ENCODE data around the gene RSL1D1. TPM values are rescaled to one million over a fixed set of nuclear protein-coding genes. Genes with fewer than 3 reads are reported as not detected.
A peak's percentile ranks its signal among the peaks of the same experiment; 100 is the strongest.

RSL1D1 gene
- total RNA-seq, 1 donor from 2014 or later: 89.6 TPM

DNA sequence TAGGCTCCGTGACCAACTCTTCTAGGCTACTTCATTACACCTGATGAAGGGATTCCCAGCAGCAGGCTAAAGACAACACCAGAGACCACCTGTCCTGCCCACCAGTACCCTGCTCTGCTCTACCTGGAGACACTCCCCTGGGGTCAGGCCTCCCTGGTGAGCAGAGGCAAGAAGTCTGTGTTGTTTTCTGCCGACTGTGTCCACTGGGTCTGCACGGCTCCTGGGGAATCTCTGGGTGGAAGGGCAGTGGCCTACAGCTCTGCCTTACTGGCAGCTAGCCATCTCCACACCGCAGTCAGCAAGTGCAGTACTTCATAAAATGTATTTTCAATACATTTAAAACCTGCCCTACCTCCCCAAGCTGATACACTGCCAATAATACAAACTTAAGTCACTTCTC, 6.8 kb downstream of the RSL1D1 start:
- no peaks in the 10 kb centered on the region for H3K27me3 Mint-ChIP-seq (ENCODE audit: low read depth)
- H3K4me1 Mint-ChIP-seq (ENCODE audit: low read depth): peaks cover 6% of the 10 kb centered on the region
- H3K27ac Mint-ChIP-seq (ENCODE audit: unreplicated experiment): no peak overlapping the region
- TF ChIP-seq, protein P1, sequence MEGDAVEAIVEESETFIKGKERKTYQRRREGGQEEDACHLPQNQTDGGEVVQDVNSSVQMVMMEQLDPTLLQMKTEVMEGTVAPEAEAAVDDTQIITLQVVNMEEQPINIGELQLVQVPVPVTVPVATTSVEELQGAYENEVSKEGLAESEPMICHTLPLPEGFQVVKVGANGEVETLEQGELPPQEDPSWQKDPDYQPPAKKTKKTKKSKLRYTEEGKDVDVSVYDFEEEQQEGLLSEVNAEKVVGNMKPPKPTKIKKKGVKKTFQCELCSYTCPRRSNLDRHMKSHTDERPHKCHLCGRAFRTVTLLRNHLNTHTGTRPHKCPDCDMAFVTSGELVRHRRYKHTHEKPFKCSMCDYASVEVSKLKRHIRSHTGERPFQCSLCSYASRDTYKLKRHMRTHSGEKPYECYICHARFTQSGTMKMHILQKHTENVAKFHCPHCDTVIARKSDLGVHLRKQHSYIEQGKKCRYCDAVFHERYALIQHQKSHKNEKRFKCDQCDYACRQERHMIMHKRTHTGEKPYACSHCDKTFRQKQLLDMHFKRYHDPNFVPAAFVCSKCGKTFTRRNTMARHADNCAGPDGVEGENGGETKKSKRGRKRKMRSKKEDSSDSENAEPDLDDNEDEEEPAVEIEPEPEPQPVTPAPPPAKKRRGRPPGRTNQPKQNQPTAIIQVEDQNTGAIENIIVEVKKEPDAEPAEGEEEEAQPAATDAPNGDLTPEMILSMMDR (IDR thresholded peaks at IDR 0.05): no peak
- no peak overlapping the region for H3K4me3 Mint-ChIP-seq (ENCODE audit: unreplicated experiment)
- no peak for DNase-seq (ENCODE audit: low spot score)
- H3K36me3 Mint-ChIP-seq (ENCODE audit: low read depth): peaks cover 32% of the 10 kb centered on the region
- H3K9me3 Mint-ChIP-seq (ENCODE audit: low read depth): no peaks in the 10 kb centered on the region

DNA sequence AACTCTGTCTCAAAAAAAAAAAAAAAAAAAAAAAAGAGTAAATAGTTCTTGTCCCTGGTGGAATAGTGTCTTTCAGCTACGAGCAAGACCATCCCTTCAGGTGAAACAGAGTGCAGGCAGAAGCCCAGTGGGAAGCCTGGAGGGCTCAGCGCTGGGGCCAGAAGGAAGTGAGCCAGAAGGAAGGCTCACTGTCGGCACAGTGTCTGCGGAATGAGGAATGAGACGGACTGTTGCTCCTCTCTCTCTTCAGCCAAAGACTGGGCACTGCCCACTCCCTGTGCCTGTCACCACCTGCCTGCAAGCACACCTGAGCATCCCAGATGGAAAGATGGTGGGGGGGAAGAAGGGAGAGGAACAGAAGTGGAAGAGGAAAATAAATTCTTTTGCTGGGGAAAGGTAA, 7.5 kb downstream of the RSL1D1 start:
- peaks cover 33% of the 10 kb centered on the region for H3K36me3 Mint-ChIP-seq (ENCODE audit: low read depth)
- no peak overlapping the region for H3K4me3 Mint-ChIP-seq (ENCODE audit: unreplicated experiment)
- H3K9me3 Mint-ChIP-seq (ENCODE audit: low read depth): no peaks in the 10 kb centered on the region
- TF ChIP-seq, protein P1 (IDR thresholded peaks at IDR 0.05): no peak
- no peak overlapping the region for H3K27ac Mint-ChIP-seq (ENCODE audit: unreplicated experiment)
- peaks cover 1% of the 10 kb centered on the region for H3K4me1 Mint-ChIP-seq (ENCODE audit: low read depth)
- no peak for DNase-seq (ENCODE audit: low spot score)
- no peaks in the 10 kb centered on the region for H3K27me3 Mint-ChIP-seq (ENCODE audit: low read depth)

DNA sequence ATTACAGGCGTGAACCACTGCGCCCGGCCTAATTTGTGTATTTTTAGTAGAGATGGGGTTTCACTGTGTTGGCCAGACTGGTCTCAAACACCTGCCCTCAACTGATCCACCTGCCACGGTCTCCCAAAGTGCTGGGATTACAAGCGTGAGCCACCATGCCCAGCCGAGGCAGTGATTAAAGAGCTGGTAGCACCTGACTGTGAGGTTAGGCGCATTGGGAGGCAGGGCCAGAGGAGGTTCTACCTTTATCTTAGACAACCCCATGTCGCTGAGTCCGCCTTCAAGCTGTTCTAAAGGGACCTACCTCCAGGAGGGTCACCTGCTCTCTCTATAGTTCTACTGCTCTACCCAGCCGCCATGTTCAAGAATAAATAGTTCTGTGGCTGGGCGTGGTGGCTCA, 8.1 kb downstream of the RSL1D1 start:
- H3K36me3 Mint-ChIP-seq (ENCODE audit: low read depth): peaks cover 31% of the 10 kb centered on the region
- no peaks in the 10 kb centered on the region for H3K27me3 Mint-ChIP-seq (ENCODE audit: low read depth)
- no peak overlapping the region for H3K4me3 Mint-ChIP-seq (ENCODE audit: unreplicated experiment)
- H3K27ac Mint-ChIP-seq (ENCODE audit: unreplicated experiment): no peak overlapping the region
- no peak for DNase-seq (ENCODE audit: low spot score)
- TF ChIP-seq, protein P1 (IDR thresholded peaks at IDR 0.05): no peak
- no peaks in the 10 kb centered on the region for H3K4me1 Mint-ChIP-seq (ENCODE audit: low read depth)
- no peaks in the 10 kb centered on the region for H3K9me3 Mint-ChIP-seq (ENCODE audit: low read depth)

DNA sequence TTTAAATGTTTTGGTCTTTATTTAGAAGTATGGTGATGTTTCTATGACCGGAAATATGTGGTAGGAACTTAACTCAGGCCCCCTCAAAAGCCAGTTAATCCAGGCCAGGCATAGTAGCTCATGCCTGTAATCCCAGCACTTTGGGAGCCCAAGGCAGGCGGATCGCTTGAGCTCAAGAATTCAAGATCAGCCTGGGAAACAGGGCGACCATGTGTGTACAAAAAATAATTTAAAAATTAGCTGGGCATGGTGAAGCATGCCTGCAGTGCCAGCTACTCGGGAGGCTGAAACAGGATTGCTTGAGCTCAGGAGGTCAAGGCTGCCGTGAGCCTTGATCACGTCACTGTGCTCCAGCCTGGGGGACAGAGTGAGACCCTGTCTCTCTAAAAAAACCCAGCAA, 10.3 kb downstream of the RSL1D1 start:
- H3K9me3 Mint-ChIP-seq (ENCODE audit: low read depth): peaks cover 5% of the 10 kb centered on the region
- H3K27ac Mint-ChIP-seq (ENCODE audit: unreplicated experiment): no peak overlapping the region
- DNase-seq (ENCODE audit: low spot score): no peak
- TF ChIP-seq, protein P1 (IDR thresholded peaks at IDR 0.05): no peak
- peaks cover 33% of the 10 kb centered on the region for H3K36me3 Mint-ChIP-seq (ENCODE audit: low read depth)
- H3K4me1 Mint-ChIP-seq (ENCODE audit: low read depth): peaks cover 14% of the 10 kb centered on the region
- no peaks in the 10 kb centered on the region for H3K27me3 Mint-ChIP-seq (ENCODE audit: low read depth)
- no peak overlapping the region for H3K4me3 Mint-ChIP-seq (ENCODE audit: unreplicated experiment)

DNA sequence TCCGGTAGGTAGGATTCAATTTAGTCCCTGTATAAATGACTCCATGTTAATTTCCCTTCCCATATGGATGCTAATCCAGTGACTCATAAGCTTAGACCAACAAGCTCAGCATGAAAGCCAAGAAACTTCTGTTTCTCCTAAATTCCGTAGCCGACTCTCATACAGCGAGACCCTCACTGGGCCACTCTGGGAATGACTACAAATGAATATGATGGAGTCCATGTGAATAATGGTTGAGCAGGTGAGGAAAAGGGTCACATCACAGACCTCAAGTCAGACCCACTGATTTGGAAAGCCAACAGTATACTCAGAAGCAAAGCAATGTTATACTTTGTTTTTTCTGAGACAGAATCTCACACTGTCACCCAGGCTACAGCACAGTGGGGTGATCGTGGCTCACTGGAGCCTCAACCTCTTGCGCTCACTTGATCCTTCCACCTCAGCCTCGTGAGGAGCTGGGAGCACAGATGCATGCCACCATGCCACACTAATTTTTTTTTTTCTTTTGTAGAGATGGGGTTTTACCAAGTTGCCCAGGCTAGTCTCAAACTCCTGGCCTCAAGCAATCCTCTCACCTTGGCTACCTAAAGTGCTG, 14.6 kb downstream of the RSL1D1 start:
- H3K27me3 Mint-ChIP-seq (ENCODE audit: low read depth): no peaks in the 10 kb centered on the region
- peak overlapping the region; percentile 97 for H3K27ac Mint-ChIP-seq (ENCODE audit: unreplicated experiment)
- TF ChIP-seq, protein P1 (IDR thresholded peaks at IDR 0.05): no peak
- H3K4me1 Mint-ChIP-seq (ENCODE audit: low read depth): peaks cover 37% of the 10 kb centered on the region
- peaks cover 23% of the 10 kb centered on the region for H3K36me3 Mint-ChIP-seq (ENCODE audit: low read depth)
- peaks cover 5% of the 10 kb centered on the region for H3K9me3 Mint-ChIP-seq (ENCODE audit: low read depth)
- no peak for DNase-seq (ENCODE audit: low spot score)
- H3K4me3 Mint-ChIP-seq (ENCODE audit: unreplicated experiment): no peak overlapping the region

Measured in chondrocyte (in vitro differentiated cells).